Skeletal muscle tissue (tissue), 5 donors: Measurements from ENCODE around the gene NIN. TPM values are rescaled to one million over a fixed set of nuclear protein-coding genes. Genes with fewer than 3 reads are reported as not detected.

ENCODE experiments used
- H3K27ac ChIP-seq: one replicate; pipeline ENCODE4 v1.7.0; 2013; ENCODE audit warnings: mild to moderate bottlenecking, low read depth, low read length, inconsistent platforms
- H3K27me3 ChIP-seq, 3 donors: one replicate each; pipeline ENCODE4 v1.7.0; 2013; ENCODE audit warnings: low read length in 3 of 3; ENCODE audit not compliant: control insufficient read depth in 3 of 3, insufficient read depth in 3 of 3
- H3K36me3 ChIP-seq, 3 donors: one replicate each; pipeline ENCODE4 v1.7.0; 2013; ENCODE audit warnings: low read length in 3 of 3; ENCODE audit not compliant: control insufficient read depth in 3 of 3, insufficient read depth in 3 of 3
- H3K4me1 ChIP-seq, 3 donors: one replicate each; pipeline ENCODE4 v1.7.0; 2013; ENCODE audit warnings: low read length in 3 of 3, mild to moderate bottlenecking in 3 of 3; ENCODE audit not compliant: control insufficient read depth in 3 of 3, insufficient read depth in 3 of 3
- H3K4me3 ChIP-seq, 3 donors: one replicate each; pipeline ENCODE4 v1.7.0; 2013; ENCODE audit warnings: low read length in 3 of 3
- H3K9ac ChIP-seq, 3 donors: one replicate each; pipeline ENCODE4 v1.7.0; 2013; ENCODE audit warnings: low read length in 3 of 3, mild to moderate bottlenecking in 3 of 3, moderate library complexity in 2 of 3, low read depth in 1 of 3
- H3K9me3 ChIP-seq, 3 donors: one replicate each; pipeline ENCODE4 v1.7.0; 2013; ENCODE audit warnings: low read length in 3 of 3; ENCODE audit not compliant: control insufficient read depth in 3 of 3
- small RNA-seq: library from RNA; depleted of rRNA; stranded (forward); fragments of <200 nt; gene quantifications from one replicate; pipeline ENCODE3, GENCODE V24; 2014
- total RNA-seq: library from RNA; depleted of rRNA; stranded (reverse); fragments of >200 nt; gene quantifications from one replicate; pipeline ENCODE4 v1.2.3, GENCODE V29; 2014
- donor health status: Osteomylitis.

Gene NIN
- total RNA-seq, 1 donor from 2014 or later, result 24.0 TPM

GRCh38 chr14:50670196-50670865 lies 160.6 kb downstream of the NIN start:
- no peak overlapping the region for H3K9ac ChIP-seq
- no peaks in the 10 kb centered on the region for H3K36me3 ChIP-seq
- H3K27me3 ChIP-seq, result no peaks in the 10 kb centered on the region
- no peak overlapping the region for H3K4me3 ChIP-seq
- H3K4me1 ChIP-seq, result peaks cover 2 to 8% (median 8%) of the 10 kb centered on the region in 3 donors
- H3K9me3 ChIP-seq, result no peaks in the 10 kb centered on the region
- H3K27ac ChIP-seq, result no peak overlapping the region

Small RNA genes within 50 kb of the gene (small RNA-seq; reads per million reads assigned to genes)
- not detected for gene RF00593

Other genes starting within 250 kb of the NIN start
- 16.7 TPM for gene SAV1, start 162.9 kb downstream of the NIN start, total RNA-seq
- gene ABHD12B, start 40.9 kb upstream of the NIN start, total RNA-seq, result not detected
- 32.9 TPM for gene PYGL, start 113.3 kb upstream of the NIN start, total RNA-seq